Stimulated activated CD8-positive, alpha-beta memory T cell treated with anti-CD3 and anti-CD28 coated beads, Interleukin-15, amount 100 ng/mL, for 24 hours (primary cell): Measurements from ENCODE around the gene SMTNL1.
A peak's percentile ranks its signal among the peaks of the same experiment; 100 is the strongest.

ENCODE experiments used
- DNase-seq: peaks from one replicate; pipeline ENCODE4 v3.0.0-alpha.2; 2020; ENCODE audit warnings: low read depth

SMTNL1 gene

GRCh38 chr11:57544566-57544965 lies 7.2 kb downstream of the SMTNL1 start:
- DNase-seq, result no peak

- DNase-seq, result no peak
These were observed 8.5 kb downstream of the SMTNL1 start for GRCh38 chr11:57545883-57546282.

GRCh38 chr11:57546451-57546850 lies 9.1 kb downstream of the SMTNL1 start:
- DNase-seq, result no peak

GRCh38 chr11:57546869-57547475 lies 9.6 kb downstream of the SMTNL1 start:
- DNase-seq, result no peak

- no peak for DNase-seq
These were observed 10.5 kb downstream of the SMTNL1 start for GRCh38 chr11:57547854-57548377.

- no peak for DNase-seq
These were observed 12.6 kb downstream of the SMTNL1 start for GRCh38 chr11:57549983-57550382.

GRCh38 chr11:57551941-57552340 lies 14.5 kb downstream of the SMTNL1 start:
- DNase-seq, result no peak

GRCh38 chr11:57552479-57552878 lies 15.1 kb downstream of the SMTNL1 start:
- no peak for DNase-seq

GRCh38 chr11:57555393-57555792 lies 18.0 kb downstream of the SMTNL1 start:
- DNase-seq, result no peak

- DNase-seq, result no peak
These were observed 18.6 kb downstream of the SMTNL1 start for GRCh38 chr11:57556041-57556440.

- no peak for DNase-seq
These were observed 22.8 kb downstream of the SMTNL1 start for GRCh38 chr11:57560146-57560545.

GRCh38 chr11:57562596-57562995 lies 25.2 kb downstream of the SMTNL1 start:
- DNase-seq, result no peak

- no peak for DNase-seq
These were observed 28.9 kb downstream of the SMTNL1 start for GRCh38 chr11:57566005-57566904.

- peak; percentile 3 for DNase-seq
These were observed 29.6 kb downstream of the SMTNL1 start for GRCh38 chr11:57566905-57567514.

- peak; percentile 32 for DNase-seq
These were observed 30.3 kb downstream of the SMTNL1 start, which contains the start of gene UBE2L6 for GRCh38 chr11:57567515-57568329. UBE2L6 (minus strand) TSS chr11:57567672; CDS start chr11:57567611, 61 bp downstream.

GRCh38 chr11:57568330-57568766 lies 31.0 kb downstream of the SMTNL1 start:
- DNase-seq, result peak; percentile 85

- DNase-seq, result no peak
These were observed 34.2 kb downstream of the SMTNL1 start for GRCh38 chr11:57571606-57572005.

- no peak for DNase-seq
These were observed 36.7 kb downstream of the SMTNL1 start for GRCh38 chr11:57574061-57574460.

- DNase-seq, result no peak
These were observed 46.9 kb downstream of the SMTNL1 start for GRCh38 chr11:57584341-57584740.

- DNase-seq, result no peak
These were observed 47.9 kb downstream of the SMTNL1 start for GRCh38 chr11:57585301-57585700.

- no peak for DNase-seq
These were observed 49.4 kb downstream of the SMTNL1 start for GRCh38 chr11:57586711-57587245.
